KOPT-K1 (cell line): ENCODE measurements around the gene EFHC2.

Experiments
- H3K27ac ChIP-seq: fragments of 200-600 bp; sonication (generic); 2 replicates; pipeline ENCODE4 v1.5.1; 2016; ENCODE audit warnings: antibody characterized with exemption, mild to moderate bottlenecking, low read depth, low read length; ENCODE audit not compliant: poor library complexity, severe bottlenecking
- H3K36me3 ChIP-seq: fragments of 200-600 bp; sonication (generic); 2 replicates; pipeline ENCODE4 v1.5.1; 2017; ENCODE audit warnings: antibody characterized with exemption, mild to moderate bottlenecking, low read length, moderate library complexity; ENCODE audit not compliant: insufficient read depth
- H3K9me3 ChIP-seq: fragments of 200-600 bp; sonication (generic); 2 replicates; pipeline ENCODE4 v1.5.1; 2017; ENCODE audit warnings: antibody characterized with exemption, low read length, mild to moderate bottlenecking; ENCODE audit not compliant: insufficient read depth, poor library complexity, severe bottlenecking

EFHC2 gene

GRCh38 chrX:44343412-44344141 is at the start of gene EFHC2:
EFHC2 (minus strand) TSS chrX:44343672; CDS start chrX:44343588, 84 bp downstream.
- Histone ChIP-seq H3K27ac (peak within 1 kb of the TSS; percentile 73), H3K36me3 (no peaks in the 10 kb centered on the region), H3K9me3 (no peaks in the 10 kb centered on the region)

- H3K36me3 ChIP-seq = no peaks in the 10 kb centered on the region
These were observed 49.3 kb upstream of the EFHC2 start for GRCh38 chrX:44392767-44393166.

GRCh38 chrX:44384688-44385338 is 41.3 kb upstream of the EFHC2 start:
- Histone ChIP-seq H3K9me3 (no peaks in the 10 kb centered on the region), H3K36me3 (no peaks in the 10 kb centered on the region), H3K27ac (no peak overlapping the region)

More at GRCh38 chrX:44392767-44393166, 49.3 kb upstream of the EFHC2 start:
- no peaks in the 10 kb centered on the region for H3K9me3 ChIP-seq
- H3K27ac ChIP-seq = no peak overlapping the region

GRCh38 chrX:44382871-44383270 is 39.4 kb upstream of the EFHC2 start:
- no peak overlapping the region for H3K27ac ChIP-seq
- no peaks in the 10 kb centered on the region for H3K36me3 ChIP-seq

GRCh38 chrX:44352758-44353157 is 9.3 kb upstream of the EFHC2 start:
- no peaks in the 10 kb centered on the region for H3K9me3 ChIP-seq
- H3K36me3 ChIP-seq = no peaks in the 10 kb centered on the region
- H3K27ac ChIP-seq = no peak overlapping the region

More at GRCh38 chrX:44382871-44383270, 39.4 kb upstream of the EFHC2 start:
- no peaks in the 10 kb centered on the region for H3K9me3 ChIP-seq

GRCh38 chrX:44349561-44349960 is 6.1 kb upstream of the EFHC2 start:
- no peaks in the 10 kb centered on the region for H3K36me3 ChIP-seq
- no peaks in the 10 kb centered on the region for H3K9me3 ChIP-seq
- no peak overlapping the region for H3K27ac ChIP-seq

- H3K36me3 ChIP-seq = no peaks in the 10 kb centered on the region
- peak overlapping the region; percentile 73 for H3K27ac ChIP-seq
- H3K9me3 ChIP-seq = no peaks in the 10 kb centered on the region
These were observed 1.2 kb upstream of the EFHC2 start for GRCh38 chrX:44344687-44345086.

- peak overlapping the region; percentile 73 for H3K27ac ChIP-seq
- H3K9me3 ChIP-seq = no peaks in the 10 kb centered on the region
- H3K36me3 ChIP-seq = no peaks in the 10 kb centered on the region
These were observed 722 bp upstream of the EFHC2 start for GRCh38 chrX:44344194-44344593.

- Histone ChIP-seq H3K9me3 (no peaks in the 10 kb centered on the region), H3K36me3 (no peaks in the 10 kb centered on the region), H3K27ac (no peak overlapping the region)
These were observed 606 bp downstream of the EFHC2 start for GRCh38 chrX:44342866-44343265.

GRCh38 chrX:44338361-44338760 is 5.1 kb downstream of the EFHC2 start:
- H3K27ac ChIP-seq = no peak overlapping the region
- H3K36me3 ChIP-seq = no peaks in the 10 kb centered on the region

GRCh38 chrX:44332437-44332836 is 11.0 kb downstream of the EFHC2 start:
- H3K36me3 ChIP-seq = no peaks in the 10 kb centered on the region
- H3K27ac ChIP-seq = no peak overlapping the region
- no peaks in the 10 kb centered on the region for H3K9me3 ChIP-seq

More at GRCh38 chrX:44338361-44338760, 5.1 kb downstream of the EFHC2 start:
- H3K9me3 ChIP-seq = no peaks in the 10 kb centered on the region

GRCh38 chrX:44330227-44330626 is 13.2 kb downstream of the EFHC2 start:
- Histone ChIP-seq H3K27ac (no peak overlapping the region), H3K9me3 (no peaks in the 10 kb centered on the region), H3K36me3 (no peaks in the 10 kb centered on the region)

- H3K9me3 ChIP-seq = no peaks in the 10 kb centered on the region
- H3K27ac ChIP-seq = no peak overlapping the region
These were observed 23.9 kb downstream of the EFHC2 start for GRCh38 chrX:44319550-44319949.

GRCh38 chrX:44317181-44317580 is 26.3 kb downstream of the EFHC2 start:
- H3K27ac ChIP-seq = no peak overlapping the region
- no peaks in the 10 kb centered on the region for H3K9me3 ChIP-seq

More at GRCh38 chrX:44319550-44319949, 23.9 kb downstream of the EFHC2 start:
- H3K36me3 ChIP-seq = no peaks in the 10 kb centered on the region

GRCh38 chrX:44314808-44315207 is 28.7 kb downstream of the EFHC2 start:
- Histone ChIP-seq H3K9me3 (no peaks in the 10 kb centered on the region), H3K36me3 (no peaks in the 10 kb centered on the region), H3K27ac (no peak overlapping the region)

More at GRCh38 chrX:44317181-44317580, 26.3 kb downstream of the EFHC2 start:
- no peaks in the 10 kb centered on the region for H3K36me3 ChIP-seq
